Neuronal stem cell (in vitro differentiated cells): ENCODE measurements around the gene OR9Q1.

Experiments
- DNase-seq: peaks from one replicate; pipeline ENCODE4 v3.0.0-alpha.2; 2013; ENCODE audit warnings: low spot score
- H2AFZ ChIP-seq: one replicate; pipeline ENCODE4 v1.6.1; 2013; ENCODE audit warnings: mild to moderate bottlenecking, low read length, inconsistent platforms
- H2AK5ac ChIP-seq: 2 replicates; pipeline ENCODE4 v1.6.1; 2013; ENCODE audit warnings: low read depth, mild to moderate bottlenecking, inconsistent platforms, low read length, moderate library complexity, mixed read lengths
- H2BK120ac ChIP-seq: 2 replicates; pipeline ENCODE4 v1.6.1; 2013; ENCODE audit warnings: low read depth, mild to moderate bottlenecking, inconsistent platforms, low read length, moderate library complexity, mixed read lengths
- H2BK12ac ChIP-seq: one replicate; pipeline ENCODE4 v1.6.1; 2013; ENCODE audit warnings: low read length, inconsistent platforms
- H2BK15ac ChIP-seq: 2 replicates; pipeline ENCODE4 v1.6.1; 2013; ENCODE audit warnings: mild to moderate bottlenecking, low read length, inconsistent platforms, mixed read lengths
- H2BK5ac ChIP-seq: one replicate; pipeline ENCODE4 v1.6.1; 2013; ENCODE audit warnings: inconsistent platforms, mild to moderate bottlenecking, low read length, moderate library complexity
- H3K14ac ChIP-seq: one replicate; pipeline ENCODE4 v1.6.1; 2013; ENCODE audit warnings: low read length, inconsistent platforms
- H3K18ac ChIP-seq: 2 replicates; pipeline ENCODE4 v1.6.1; 2013; ENCODE audit warnings: low read length, inconsistent platforms
- H3K23ac ChIP-seq: 2 replicates; pipeline ENCODE4 v1.6.1; 2013; ENCODE audit warnings: low read depth, mild to moderate bottlenecking, mixed read lengths, low read length, inconsistent platforms; ENCODE audit not compliant: poor library complexity
- H3K27ac ChIP-seq: replicated peaks from 3 replicates; pipeline ENCODE4 v1.5.1; 2013; ENCODE audit warnings: low read length, inconsistent platforms
- H3K27me3 ChIP-seq, 3 experiments: 2 replicates each; pipeline ENCODE4 v1.6.1; 2013; ENCODE audit warnings: low read length in 3 of 3, mild to moderate bottlenecking in 2 of 3, inconsistent platforms in 1 of 3, low read depth in 1 of 3, mixed read lengths in 1 of 3, moderate library complexity in 1 of 3; ENCODE audit not compliant: control insufficient read depth in 3 of 3, insufficient read depth in 3 of 3
- H3K36me3 ChIP-seq, 2 donors: replicated peaks in 1 of 2; 2 replicates each; pipeline ENCODE4 v1.6.1; 2013; ENCODE audit warnings: low read length in 2 of 2; ENCODE audit not compliant: control insufficient read depth in 2 of 2, insufficient read depth in 2 of 2
- H3K4ac ChIP-seq: 2 replicates; pipeline ENCODE4 v1.6.1; 2013; ENCODE audit warnings: inconsistent platforms, mild to moderate bottlenecking, low read length, moderate library complexity
- H3K4me1 ChIP-seq, 2 donors: 1 replicate in 1 of 2; 2 replicates in 1 of 2; pipeline ENCODE4 v1.6.1; 2013; ENCODE audit warnings: low read length in 2 of 2, low read depth in 1 of 2; ENCODE audit not compliant: control insufficient read depth in 2 of 2, insufficient read depth in 1 of 2
- H3K4me2 ChIP-seq: one replicate; pipeline ENCODE4 v1.6.1; 2013; ENCODE audit warnings: mild to moderate bottlenecking, low read length, inconsistent platforms; ENCODE audit not compliant: insufficient read depth, poor library complexity, severe bottlenecking
- H3K4me3 ChIP-seq, 2 donors: 2 replicates each; pipeline ENCODE4 v1.5.1; 2013; ENCODE audit warnings: low read length in 2 of 2, mild to moderate bottlenecking in 2 of 2, inconsistent platforms in 1 of 2, moderate library complexity in 1 of 2
- H3K79me1 ChIP-seq: one replicate; pipeline ENCODE4 v1.6.1; 2013; ENCODE audit warnings: low read depth, mild to moderate bottlenecking, inconsistent platforms, low read length, moderate library complexity
- H3K9ac ChIP-seq: one replicate; pipeline ENCODE4 v1.6.1; 2013; ENCODE audit warnings: mild to moderate bottlenecking, low read depth, low read length, inconsistent platforms; ENCODE audit not compliant: poor library complexity
- H3K9me3 ChIP-seq, 2 donors: replicated peaks in 1 of 2; 2 replicates each; pipeline versions ENCODE3 to v1.6.1; 2013; ENCODE audit warnings: low read length in 2 of 2, mild to moderate bottlenecking in 2 of 2, inconsistent platforms in 1 of 2, low read depth in 1 of 2, mixed read lengths in 1 of 2, moderate library complexity in 1 of 2; ENCODE audit not compliant: control insufficient read depth in 2 of 2, insufficient read depth in 1 of 2
- H4K8ac ChIP-seq: one replicate; pipeline ENCODE4 v1.6.1; 2013; ENCODE audit warnings: low read depth, mild to moderate bottlenecking, inconsistent platforms, low read length, moderate library complexity
- H4K91ac ChIP-seq: one replicate; pipeline ENCODE4 v1.6.1; 2013; ENCODE audit warnings: low read length, low read depth, mild to moderate bottlenecking, inconsistent platforms; ENCODE audit not compliant: poor library complexity
- WGBS, 2 donors: extraction: QIAGEN DNeasy Blood & Tissue Kit; methylation state at CpG; one replicate each; pipeline ENCODE4 v1.1.7; 2013; ENCODE audit warnings: missing lambda C conversion rate in 2 of 2, mixed read lengths in 1 of 2; ENCODE audit not compliant: insufficient read length in 2 of 2, insufficient replicate concordance in 1 of 2; ENCODE audit errors: extremely low coverage in 2 of 2; 5-methylcytosine and 5-hydroxymethylcytosine counted together

OR9Q1 gene

DNA sequence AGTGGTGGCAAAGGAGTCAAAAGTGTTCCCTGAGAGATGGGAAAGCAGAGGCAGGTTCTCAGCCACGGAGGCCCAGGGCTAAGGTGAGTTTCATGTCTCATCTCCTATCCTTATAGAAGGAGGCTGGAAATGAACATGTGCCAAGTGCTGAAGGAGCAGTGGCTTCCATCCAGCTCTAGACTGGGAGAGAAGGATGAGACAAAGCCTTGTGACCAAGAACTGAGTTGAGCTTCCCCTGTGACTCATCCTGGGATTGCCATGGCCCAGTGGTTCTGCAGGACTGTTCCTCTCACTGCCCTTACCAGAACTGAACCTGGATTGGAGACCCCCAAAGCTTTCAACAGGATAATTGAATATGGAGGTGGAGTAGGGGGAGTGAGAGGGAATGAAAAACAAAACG is 16.7 kb upstream of the OR9Q1 start:
- H4K8ac ChIP-seq = no peak overlapping the region
- H3K79me1 ChIP-seq = no peaks in the 10 kb centered on the region
- H3K9ac ChIP-seq = no peak overlapping the region
- H3K36me3 ChIP-seq = no peaks in the 10 kb centered on the region
- no peak overlapping the region for H2BK12ac ChIP-seq
- no peak overlapping the region for H2AK5ac ChIP-seq
- no peak overlapping the region for H3K4me3 ChIP-seq
- H4K91ac ChIP-seq = peak overlapping the region; percentile 11
- H3K14ac ChIP-seq = no peak overlapping the region
- H2BK120ac ChIP-seq = no peak overlapping the region
- no CpG with 5 or more reads among the region's 2 CpGs for WGBS, 2 donors
- no peak overlapping the region for H2BK5ac ChIP-seq
- H3K27ac ChIP-seq = no peak overlapping the region
- H2AFZ ChIP-seq = no peak overlapping the region
- no peak overlapping the region for H3K4me2 ChIP-seq
- no peaks in the 10 kb centered on the region for H3K27me3 ChIP-seq
- H3K18ac ChIP-seq = no peak overlapping the region
- H3K23ac ChIP-seq = no peak overlapping the region
- no peaks in the 10 kb centered on the region for H3K4me1 ChIP-seq
- no peaks in the 10 kb centered on the region for H3K9me3 ChIP-seq
- no peak for DNase-seq
- H3K4ac ChIP-seq = no peak overlapping the region
- H2BK15ac ChIP-seq = no peak overlapping the region

DNA sequence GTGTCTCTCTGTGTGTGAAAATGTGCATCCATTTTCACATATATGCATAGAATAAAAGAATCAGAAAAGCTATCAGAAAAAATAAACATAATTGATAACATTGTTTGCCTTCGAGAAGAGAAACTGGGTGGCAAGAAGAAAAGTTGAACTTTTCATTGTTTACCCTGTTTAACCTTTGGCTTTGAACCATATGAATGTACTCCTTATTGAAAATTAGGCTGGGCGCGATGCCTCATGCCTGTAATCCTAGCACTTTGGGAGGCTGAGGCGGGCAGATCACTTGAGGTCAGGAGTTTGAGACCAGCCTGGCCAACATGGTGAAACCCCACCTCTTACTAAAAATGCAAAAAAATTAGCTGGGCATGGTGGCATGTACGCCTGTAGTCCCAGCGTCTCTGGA is 11.9 kb upstream of the OR9Q1 start:
- no peaks in the 10 kb centered on the region for H3K79me1 ChIP-seq
- no peak overlapping the region for H2BK5ac ChIP-seq
- no peak overlapping the region for H2AK5ac ChIP-seq
- H3K27me3 ChIP-seq = no peaks in the 10 kb centered on the region
- H3K4ac ChIP-seq = no peak overlapping the region
- no peak overlapping the region for H2AFZ ChIP-seq
- H3K4me2 ChIP-seq = no peak overlapping the region
- H3K36me3 ChIP-seq = no peaks in the 10 kb centered on the region
- H3K23ac ChIP-seq = no peak overlapping the region
- H4K8ac ChIP-seq = no peak overlapping the region
- H3K14ac ChIP-seq = no peak overlapping the region
- WGBS, 2 donors = no CpG with 5 or more reads among the region's 6 CpGs
- H3K9ac ChIP-seq = no peak overlapping the region
- H3K4me1 ChIP-seq = no peaks in the 10 kb centered on the region
- no peak overlapping the region for H3K18ac ChIP-seq
- H2BK15ac ChIP-seq = no peak overlapping the region
- H4K91ac ChIP-seq = no peak overlapping the region
- no peak overlapping the region for H2BK12ac ChIP-seq
- DNase-seq = no peak
- no peak overlapping the region for H2BK120ac ChIP-seq
- no peak overlapping the region for H3K27ac ChIP-seq
- no peaks in the 10 kb centered on the region for H3K9me3 ChIP-seq
- H3K4me3 ChIP-seq = no peak overlapping the region

DNA sequence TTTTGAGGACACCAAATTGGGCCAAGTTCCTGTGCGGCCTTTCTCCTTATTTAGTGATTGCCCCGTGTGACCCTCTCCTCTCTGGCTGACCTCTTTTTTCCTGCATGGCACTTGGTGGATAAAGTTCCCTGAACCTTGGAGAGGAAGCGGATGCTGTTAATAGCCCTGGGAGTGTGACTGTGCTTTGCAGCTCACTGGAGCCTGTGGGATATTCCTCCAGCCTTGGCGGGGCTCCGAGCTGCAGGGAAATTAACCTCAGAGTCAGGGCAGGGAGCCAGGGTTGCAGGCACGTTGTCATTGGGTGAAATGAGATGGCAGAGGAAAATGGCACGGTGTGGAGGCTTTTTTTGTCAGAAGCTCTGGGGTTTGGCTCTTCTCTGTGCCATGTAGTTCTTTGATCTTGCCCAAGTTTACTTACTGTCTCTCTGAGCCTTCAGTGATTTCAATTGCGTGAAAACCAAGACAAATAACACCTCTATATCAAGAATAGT is 965 bp downstream of the OR9Q1 start:
- Histone ChIP-seq H3K18ac (no peak overlapping the region), H2BK5ac (no peak overlapping the region), H4K91ac (no peak overlapping the region), H2BK15ac (no peak overlapping the region), H3K14ac (no peak overlapping the region), H3K27ac (no peak overlapping the region), H3K4me3 (no peak overlapping the region), H2BK120ac (no peak overlapping the region), H3K79me1 (no peaks in the 10 kb centered on the region), H2AFZ (no peak overlapping the region), H2BK12ac (no peak overlapping the region), H3K9ac (no peak overlapping the region), H3K4me2 (no peak overlapping the region), H3K36me3 (no peaks in the 10 kb centered on the region), H3K23ac (no peak overlapping the region), H3K4ac (no peak overlapping the region), H2AK5ac (no peak overlapping the region), H3K9me3 (no peaks in the 10 kb centered on the region), H3K4me1 (no peaks in the 10 kb centered on the region), H4K8ac (no peak overlapping the region), H3K27me3 (no peaks in the 10 kb centered on the region)
- WGBS, 2 donors = no CpG with 5 or more reads among the region's 8 CpGs
- DNase-seq = no peak

DNA sequence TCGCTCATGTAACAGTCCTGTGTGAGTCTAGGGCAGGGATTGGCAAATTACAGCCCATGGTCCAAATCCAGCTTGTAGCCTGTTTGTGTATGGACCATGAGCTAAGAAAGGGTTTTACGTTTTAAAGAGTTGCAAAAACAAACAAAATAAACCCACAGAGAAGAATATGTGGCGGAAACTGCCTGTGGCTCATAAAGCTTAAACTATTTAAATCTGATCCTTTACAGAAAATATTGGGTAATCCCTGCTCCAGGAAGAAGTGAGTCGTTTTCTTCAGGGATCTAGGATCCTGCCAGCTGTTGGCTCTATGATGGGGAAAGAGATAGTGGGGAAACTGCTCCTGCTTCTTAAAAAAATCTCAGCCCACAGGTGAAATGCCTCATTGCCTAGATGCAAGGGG is 3.7 kb downstream of the OR9Q1 start:
- no peak overlapping the region for H2BK12ac ChIP-seq

More for the DNA sequence above, 3.7 kb downstream of the OR9Q1 start:
- H2BK15ac ChIP-seq = no peak overlapping the region
- H4K91ac ChIP-seq = no peak overlapping the region
- no peak overlapping the region for H2AK5ac ChIP-seq
- H3K79me1 ChIP-seq = no peaks in the 10 kb centered on the region
- no peak overlapping the region for H2BK120ac ChIP-seq
- H3K18ac ChIP-seq = no peak overlapping the region
- H3K36me3 ChIP-seq = no peaks in the 10 kb centered on the region
- H3K4ac ChIP-seq = no peak overlapping the region
- no peak overlapping the region for H2BK5ac ChIP-seq
- no peaks in the 10 kb centered on the region for H3K27me3 ChIP-seq
- H3K4me3 ChIP-seq = no peak overlapping the region
- H4K8ac ChIP-seq = no peak overlapping the region
- no peak overlapping the region for H3K27ac ChIP-seq
- H2AFZ ChIP-seq = no peak overlapping the region
- H3K4me2 ChIP-seq = no peak overlapping the region
- no peak overlapping the region for H3K14ac ChIP-seq
- H3K9ac ChIP-seq = no peak overlapping the region
- no peaks in the 10 kb centered on the region for H3K4me1 ChIP-seq
- no peaks in the 10 kb centered on the region for H3K9me3 ChIP-seq
- DNase-seq = no peak
- no peak overlapping the region for H3K23ac ChIP-seq
- WGBS, 2 donors = no CpG with 5 or more reads among the region's 4 CpGs
